Caco-2 (cell line): Measurements from ENCODE around the gene KREMEN1. TPM values are rescaled to one million over a fixed set of nuclear protein-coding genes. Genes with fewer than 3 reads are reported as not detected.

Experiments used
- BruUV-seq: library from RNA; stranded (reverse); fragments of 400-500 nt; replicated peaks from 2 replicates; lab custom pipeline; 2021; lab: Mats Ljungman, UMichigan
- CTCF ChIA-PET: fragments of 300-600 bp; sonication (Branson Sonifier 250); formaldehyde crosslinking; loops from one replicate; lab custom pipeline; 2022; ENCODE audit warnings: antibody characterized with exemption; lab: Charles Lee
- POLR2A ChIA-PET: fragments of 300-600 bp; sonication (Branson Sonifier 250); formaldehyde crosslinking; loops from one replicate; lab custom pipeline; 2022; ENCODE audit warnings: antibody characterized with exemption; lab: Charles Lee
- DNase-seq, 2 experiments: peaks; one replicate each; pipeline versions ENCODE4 v3.0.0 to v3.0.0-alpha.2; 2020 to 2022
- H3K27me3 ChIP-seq: replicated peaks from 2 replicates; pipeline ENCODE4 v1.6.0; 2011; ENCODE audit warnings: low read length; ENCODE audit not compliant: control insufficient read depth, insufficient read depth
- H3K36me3 ChIP-seq: 2 replicates; pipeline ENCODE4 v1.5.1; 2011; ENCODE audit warnings: low read length; ENCODE audit not compliant: control insufficient read depth, insufficient read depth
- H3K4me1 ChIP-seq: fragments of 250-450 bp; sonication (Bioruptor Pico); 2 replicates; pipeline ENCODE4 v1.5.1; 2020; ENCODE audit warnings: mild to moderate bottlenecking
- H3K4me3 ChIP-seq: 2 replicates; pipeline ENCODE4 v1.5.1; 2011; ENCODE audit warnings: low read depth, mild to moderate bottlenecking, control low read depth, low read length
- H3K9me3 ChIP-seq: fragments of 250-450 bp; sonication (Bioruptor Pico); 2 replicates; pipeline ENCODE4 v1.5.1; 2020; ENCODE audit warnings: mild to moderate bottlenecking, moderate library complexity
- H3K27ac Mint-ChIP-seq: one replicate; pipeline ENCODE4 v1.8.0; 2022; ENCODE audit warnings: mixed read lengths; ENCODE audit not compliant: unreplicated experiment
- H3K27me3 Mint-ChIP-seq: one replicate; pipeline ENCODE4 v1.8.0; 2022; ENCODE audit warnings: mixed read lengths; ENCODE audit not compliant: insufficient read depth, unreplicated experiment
- H3K36me3 Mint-ChIP-seq: one replicate; pipeline ENCODE4 v1.8.0; 2022; ENCODE audit warnings: mild to moderate bottlenecking, mixed read lengths; ENCODE audit not compliant: insufficient read depth, unreplicated experiment
- H3K4me1 Mint-ChIP-seq: one replicate; pipeline ENCODE4 v1.8.0; 2022; ENCODE audit warnings: low read depth, mixed read lengths; ENCODE audit not compliant: unreplicated experiment
- H3K4me3 Mint-ChIP-seq: one replicate; pipeline ENCODE4 v1.8.0; 2022; ENCODE audit warnings: mild to moderate bottlenecking, moderate library complexity, mixed read lengths; ENCODE audit not compliant: unreplicated experiment
- H3K9me3 Mint-ChIP-seq: one replicate; pipeline ENCODE4 v1.8.0; 2022; ENCODE audit warnings: mixed read lengths; ENCODE audit not compliant: unreplicated experiment
- CTCF ChIP-seq, 2 experiments: fragments of 200-600 bp in 1 of 2; IDR thresholded peaks; 1 replicate in 1 of 2; 2 replicates in 1 of 2; pipeline versions ENCODE4 v1.5.1 to v1.8.0; 2011 to 2022; ENCODE audit warnings: antibody characterized with exemption in 1 of 2, control low read depth in 1 of 2, inconsistent platforms in 1 of 2, low read depth in 1 of 2, low read length in 1 of 2, mild to moderate bottlenecking in 1 of 2, moderate library complexity in 1 of 2; ENCODE audit not compliant: insufficient read depth in 1 of 2, severe bottlenecking in 1 of 2, unreplicated experiment in 1 of 2
- intact Hi-C: fragments of 100-400 bp; cut with micrococcal nuclease; formaldehyde crosslinking; loops from one replicate; pipeline ENCODE4 v1.10.0; 2022; ENCODE audit not compliant: unreplicated experiment
- total RNA-seq: library from RNA; stranded (reverse); gene quantifications from 2 replicates; pipeline ENCODE4 v1.2.3, GENCODE V29; 2022

KREMEN1 gene
- total RNA-seq, 1 experiment from 2014 or later, result 29.7 TPM

- no peaks in the 10 kb centered on the region for H3K27me3 ChIP-seq
- Mint-ChIP-seq H3K27me3 (no peaks in the 10 kb centered on the region), H3K9me3 (no peaks in the 10 kb centered on the region), H3K4me3 (no peak overlapping the region), H3K4me1 (peaks cover 10% of the 10 kb centered on the region), H3K27ac (no peak overlapping the region), H3K36me3 (peaks cover 4% of the 10 kb centered on the region)
- BruUV-seq, result no TSS peak
- no peak overlapping the region for H3K4me3 ChIP-seq
- no peak for TF ChIP-seq CTCF (IDR thresholded peaks at IDR 0.05; ENCODE audit: insufficient read depth in 1 of 2, low read depth in 1 of 2, low read length in 1 of 2, severe bottlenecking in 1 of 2, unreplicated experiment in 1 of 2)
- ChIA-PET CTCF (interaction anchor here (0.7 kb wide), 1 partner anchor 70 kb away, joined by 3 read pairs; no protein-coding TSS in a partner anchor), POLR2A (interaction anchor here (0.6 kb wide), 1 partner anchor 1273 kb away, joined by 4 read pairs; no protein-coding TSS in a partner anchor)
- H3K36me3 ChIP-seq, result no peaks in the 10 kb centered on the region; the same call in 1 of the 2 replicates
- H3K9me3 ChIP-seq, result no peaks in the 10 kb centered on the region
- intact Hi-C loops, result loop anchor here (5.0 to 10.0 kb wide), 2 partner anchors 38 to 296 kb away; no protein-coding TSS in a partner anchor
- DNase-seq, result no peak
- no peaks in the 10 kb centered on the region for H3K4me1 ChIP-seq
Measured at GRCh38 chr22:29150701-29151100, 77.9 kb downstream of the KREMEN1 start.

GRCh38 chr22:29151316-29151715, 78.5 kb downstream of the KREMEN1 start:
- ChIA-PET CTCF (interaction anchor here (0.7 kb wide), 1 partner anchor 76 kb away, joined by 4 read pairs; no protein-coding TSS in a partner anchor), POLR2A (interaction anchor here (0.6 kb wide), 1 partner anchor 1272 kb away, joined by 4 read pairs; no protein-coding TSS in a partner anchor)
- no peaks in the 10 kb centered on the region for H3K27me3 Mint-ChIP-seq

More at GRCh38 chr22:29151316-29151715, 78.5 kb downstream of the KREMEN1 start:
- Histone ChIP-seq H3K36me3 (no peaks in the 10 kb centered on the region; the same call in 1 of the 2 replicates), H3K27me3 (no peaks in the 10 kb centered on the region), H3K4me1 (no peaks in the 10 kb centered on the region), H3K9me3 (no peaks in the 10 kb centered on the region), H3K4me3 (no peak overlapping the region)
- Mint-ChIP-seq H3K27ac (no peak overlapping the region), H3K4me3 (no peak overlapping the region), H3K36me3 (peaks cover 4% of the 10 kb centered on the region), H3K4me1 (peaks cover 10% of the 10 kb centered on the region), H3K9me3 (no peaks in the 10 kb centered on the region)
- DNase-seq, result peak in 1 of 2 experiments; percentile 18
- BruUV-seq, result no TSS peak
- no peak for TF ChIP-seq CTCF (IDR thresholded peaks at IDR 0.05; ENCODE audit: insufficient read depth in 1 of 2, low read depth in 1 of 2, low read length in 1 of 2, severe bottlenecking in 1 of 2, unreplicated experiment in 1 of 2)
- intact Hi-C loops, result loop anchor here (5.0 to 10.0 kb wide), 2 partner anchors 39 to 297 kb away; no protein-coding TSS in a partner anchor
